Tongue (tissue), 2 donors: ENCODE data around the gene OR6N1. TPM values are rescaled to one million over a fixed set of nuclear protein-coding genes. Genes with fewer than 3 reads are reported as not detected.

Source experiments
- DNase-seq: peaks from one replicate; pipeline ENCODE4 v3.0.0-alpha.2; 2015
- total RNA-seq: library from RNA; depleted of rRNA; stranded (reverse); fragments of >200 nt; gene quantifications from one replicate; pipeline ENCODE4 v1.2.3, GENCODE V29; 2014

Gene OR6N1, protein sequence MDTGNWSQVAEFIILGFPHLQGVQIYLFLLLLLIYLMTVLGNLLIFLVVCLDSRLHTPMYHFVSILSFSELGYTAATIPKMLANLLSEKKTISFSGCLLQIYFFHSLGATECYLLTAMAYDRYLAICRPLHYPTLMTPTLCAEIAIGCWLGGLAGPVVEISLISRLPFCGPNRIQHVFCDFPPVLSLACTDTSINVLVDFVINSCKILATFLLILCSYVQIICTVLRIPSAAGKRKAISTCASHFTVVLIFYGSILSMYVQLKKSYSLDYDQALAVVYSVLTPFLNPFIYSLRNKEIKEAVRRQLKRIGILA
- total RNA-seq = not detected

DNA sequence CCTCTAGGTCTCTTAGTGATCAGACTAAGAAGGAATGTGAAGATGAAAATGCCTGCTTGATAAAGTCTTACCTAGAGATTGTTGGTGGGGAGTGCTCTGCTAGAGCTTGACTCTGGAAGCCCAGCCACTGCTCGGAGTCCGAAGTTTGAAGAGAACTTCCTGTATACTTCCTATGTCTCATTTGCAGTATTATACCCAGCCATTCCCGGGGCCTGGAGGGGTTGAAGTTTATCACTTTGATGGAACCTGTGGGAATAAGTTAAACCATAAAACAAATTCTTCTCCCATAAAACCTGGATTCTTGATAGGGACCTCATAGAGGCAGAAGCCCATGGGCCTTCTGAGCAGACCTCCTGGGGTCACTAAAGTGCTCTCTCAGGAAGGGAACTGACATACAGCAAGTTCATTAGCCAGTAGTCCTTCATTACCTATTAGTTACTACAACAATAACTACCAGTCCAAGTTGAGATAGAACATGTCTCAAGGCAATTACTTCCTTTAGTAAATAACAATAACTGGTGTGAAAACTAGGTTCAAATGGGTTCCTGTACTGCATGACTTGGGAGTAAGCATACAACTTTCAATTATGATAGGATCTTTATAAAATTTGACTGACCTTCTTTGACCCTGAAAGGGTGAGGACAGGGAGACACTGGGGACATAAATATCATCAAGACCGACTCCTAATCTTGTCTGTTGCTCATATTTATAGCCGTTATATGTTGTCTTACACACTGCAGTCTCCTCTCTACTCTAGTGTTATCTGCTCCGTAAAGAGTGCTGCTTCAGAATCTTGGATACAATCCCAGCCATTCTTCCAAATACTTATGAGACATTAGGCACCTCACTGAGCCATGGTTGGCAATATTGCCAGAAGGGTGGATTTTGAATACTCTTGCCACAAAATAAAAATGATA lies at the start of gene OR6N1:
OR6N1 (minus strand) TSS at position 246 of the 917 bp plus-strand sequence. CDS start 5,513 bp downstream, outside the sequence.
- no peak for DNase-seq

DNA sequence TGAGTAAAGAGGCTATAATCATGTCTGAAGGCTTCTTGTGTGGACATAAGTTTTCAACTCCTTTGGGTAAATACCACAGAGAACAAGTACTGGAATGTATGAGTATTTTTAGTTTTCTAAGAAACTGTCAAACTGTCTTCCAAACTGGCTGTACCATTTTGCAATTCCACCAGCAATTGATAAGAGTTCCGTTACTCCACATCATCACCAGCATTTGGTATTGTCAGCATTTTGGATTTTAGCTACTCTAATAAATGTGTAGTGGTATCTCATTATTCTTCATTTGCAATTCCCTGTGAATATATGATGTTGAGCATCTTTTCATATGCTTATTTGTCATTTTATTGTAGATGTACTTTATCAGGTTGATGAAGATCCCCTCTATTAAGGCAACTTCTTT lies 49.7 kb upstream of the OR6N1 start:
- no peak for DNase-seq

DNA sequence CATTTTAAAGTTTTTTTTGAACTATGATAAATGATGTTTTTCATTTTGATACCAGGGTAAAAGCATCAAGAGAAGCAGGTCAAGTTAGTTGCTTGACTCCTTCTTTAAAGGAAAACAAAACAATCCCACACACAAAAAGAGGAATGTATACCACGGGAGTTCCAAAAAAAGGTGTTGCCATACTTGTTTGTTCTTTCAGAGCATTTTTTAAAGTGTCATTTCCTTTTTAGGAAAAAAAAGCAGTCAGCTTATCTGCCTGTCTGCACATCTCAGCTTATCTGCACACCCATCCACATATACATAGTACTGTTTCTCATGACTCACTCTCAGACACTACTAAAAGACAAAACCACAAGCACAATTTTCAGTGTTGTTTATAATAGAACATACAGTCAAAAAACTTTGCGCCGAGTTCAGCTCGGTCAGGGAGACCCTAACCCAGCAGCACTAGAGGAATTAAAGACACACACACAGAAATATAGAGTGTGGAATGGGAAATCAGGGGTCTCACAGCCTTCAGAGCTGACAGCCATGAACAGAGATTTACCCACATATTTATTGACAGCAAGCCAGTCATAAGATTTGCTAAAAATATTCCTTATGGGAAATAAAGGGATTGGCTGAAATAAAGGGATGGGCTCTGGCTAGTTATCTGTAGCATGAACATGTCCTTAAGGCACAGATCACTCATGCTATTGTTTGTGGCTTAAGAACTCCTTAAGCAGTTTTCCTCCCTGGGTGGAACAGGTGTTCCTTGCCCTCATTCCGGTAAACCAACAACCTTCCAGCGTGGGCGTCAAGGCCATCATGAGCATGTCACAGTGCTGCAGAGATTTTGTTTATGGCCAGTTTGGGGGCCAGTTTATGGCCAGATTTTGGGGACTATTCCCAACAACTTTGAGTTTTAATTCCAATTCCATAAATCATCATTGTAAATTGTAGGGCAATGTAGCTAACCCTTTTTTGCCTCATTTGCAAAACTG lies 47.8 kb upstream of the OR6N1 start:
- no peak for DNase-seq

DNA sequence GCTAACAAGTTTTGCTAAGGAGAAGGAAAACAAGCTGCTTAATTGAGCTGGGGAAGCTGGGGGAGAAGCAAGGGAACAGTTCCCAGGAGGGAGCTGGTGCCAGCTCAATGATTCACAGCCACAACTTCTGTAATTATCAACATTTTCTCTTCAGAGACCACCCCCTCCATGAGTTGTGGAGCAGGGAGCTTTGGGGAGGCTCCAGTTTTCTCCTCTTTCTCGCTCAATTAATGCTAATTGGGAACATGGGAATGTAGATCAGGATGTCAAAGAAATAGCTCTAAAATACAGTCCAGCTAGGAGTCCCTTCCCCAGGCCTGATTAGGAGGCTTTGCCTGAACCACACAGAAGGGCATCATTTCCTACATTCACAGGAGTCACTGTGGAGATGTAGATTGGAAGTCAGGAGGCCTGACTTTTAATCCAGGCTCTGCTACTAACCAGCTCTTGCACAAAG lies 47.0 kb upstream of the OR6N1 start:
- DNase-seq = no peak

DNA sequence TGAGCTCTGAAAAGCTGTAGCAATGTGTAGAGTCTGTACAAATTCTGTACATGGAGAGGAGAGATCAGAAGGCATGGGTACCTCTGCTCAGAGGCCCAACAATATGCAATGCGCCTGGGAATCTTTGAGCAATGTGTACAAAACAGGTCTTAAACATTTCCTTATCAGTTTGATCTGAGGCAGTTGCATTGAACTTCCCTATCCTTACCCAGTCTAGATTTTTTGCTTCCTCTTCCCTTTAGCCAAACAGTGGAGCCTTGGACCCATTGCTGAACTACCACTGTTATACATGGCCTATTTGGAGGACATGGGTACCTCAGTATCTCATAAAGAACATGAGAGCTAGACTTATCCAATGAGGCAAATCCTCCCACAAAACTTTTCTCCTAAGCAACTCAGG lies 46.6 kb upstream of the OR6N1 start:
- no peak for DNase-seq

DNA sequence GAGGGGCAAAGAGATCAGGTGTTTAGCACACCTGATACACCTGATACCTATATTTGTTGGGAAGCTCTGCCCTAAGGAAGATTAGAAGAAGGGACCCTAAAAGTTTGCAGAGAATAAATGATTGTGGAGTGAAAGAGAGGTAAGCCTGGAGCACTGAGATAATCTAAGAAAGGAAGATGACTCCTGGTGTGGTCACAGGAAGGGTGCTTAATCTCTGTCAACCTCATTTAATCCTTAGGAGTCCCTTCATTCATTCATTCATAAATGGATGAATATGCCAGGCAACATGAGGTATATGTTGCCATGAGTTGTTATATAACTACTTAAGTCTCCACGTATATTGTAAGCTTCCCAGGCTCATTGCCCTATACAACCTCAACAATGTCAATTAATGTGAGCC lies 43.0 kb upstream of the OR6N1 start:
- DNase-seq = no peak

DNA sequence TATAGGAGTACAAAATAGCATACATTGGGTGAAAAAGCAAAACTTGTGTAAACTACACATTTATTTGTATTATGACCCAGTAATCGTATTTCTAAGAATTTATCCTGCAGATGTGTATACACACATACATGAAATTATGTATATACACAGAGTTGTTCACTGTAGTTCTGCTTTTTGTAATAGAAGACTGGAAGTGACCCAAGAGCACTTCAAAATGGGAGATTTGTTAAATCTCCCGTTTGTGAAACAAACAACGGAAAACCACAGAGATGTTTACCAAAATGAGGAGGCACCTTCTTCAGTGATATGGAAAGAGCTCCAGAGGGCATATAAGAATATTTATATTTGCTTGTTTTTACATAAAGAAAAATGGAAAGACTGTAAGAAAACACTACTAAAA lies 41.2 kb upstream of the OR6N1 start:
- peak; percentile 8 for DNase-seq

DNA sequence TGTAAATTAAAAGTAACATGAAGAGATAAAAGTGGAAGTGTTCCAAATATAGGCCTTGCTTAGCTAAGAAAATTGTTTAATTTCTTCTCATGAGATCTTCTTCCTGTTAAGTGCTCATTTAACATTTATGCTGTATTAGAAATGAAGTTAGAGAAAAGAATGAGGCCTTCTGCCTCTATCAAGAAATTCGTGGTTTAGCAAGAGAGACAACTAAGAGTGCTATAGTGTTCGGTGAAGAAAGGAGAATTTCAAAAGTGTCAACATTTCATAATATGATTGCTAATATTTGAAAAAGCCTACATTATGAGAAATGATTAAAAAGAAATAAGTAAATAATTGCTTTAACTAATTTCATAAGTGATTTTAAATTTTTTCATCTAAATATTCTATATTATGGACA lies 40.3 kb upstream of the OR6N1 start:
- no peak for DNase-seq

DNA sequence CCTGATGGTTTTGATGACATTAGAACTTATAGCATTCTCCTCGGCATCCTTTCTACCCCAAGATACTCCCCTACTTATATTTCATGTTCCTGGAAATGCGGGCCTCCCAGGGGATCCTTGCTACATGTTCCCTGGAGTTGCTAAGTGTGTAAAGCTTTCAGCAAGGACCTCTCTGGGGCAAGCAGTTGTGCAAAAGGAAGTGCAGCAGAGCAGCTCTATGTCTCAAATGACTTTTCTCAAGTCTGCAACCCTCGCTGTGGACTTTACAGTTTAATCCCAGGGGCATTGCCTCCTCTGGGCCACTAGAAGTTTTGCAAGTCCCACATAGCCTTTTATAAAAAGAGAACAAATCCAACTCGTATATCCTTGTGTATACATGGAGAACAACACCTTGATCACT lies 38.3 kb upstream of the OR6N1 start:
- no peak for DNase-seq

DNA sequence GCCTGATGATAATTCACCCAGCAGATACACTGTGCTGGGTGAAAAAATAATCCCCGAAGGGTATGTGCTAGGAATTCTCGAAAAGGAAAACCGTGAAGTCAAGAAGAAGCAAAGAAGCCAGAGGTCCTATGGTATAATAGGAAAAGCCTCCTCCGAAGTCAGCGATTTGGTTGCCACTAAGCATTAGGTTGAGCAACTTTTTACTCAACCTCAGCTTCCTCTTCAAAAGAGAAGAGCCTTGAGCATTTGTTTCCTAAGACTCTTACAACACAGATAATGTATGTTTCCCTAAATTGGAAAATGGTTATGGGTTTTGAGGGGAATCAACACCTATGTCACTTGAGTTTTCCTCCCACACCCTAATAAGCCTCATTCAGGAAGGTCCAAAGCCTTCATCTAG lies 37.9 kb upstream of the OR6N1 start:
- DNase-seq = no peak

DNA sequence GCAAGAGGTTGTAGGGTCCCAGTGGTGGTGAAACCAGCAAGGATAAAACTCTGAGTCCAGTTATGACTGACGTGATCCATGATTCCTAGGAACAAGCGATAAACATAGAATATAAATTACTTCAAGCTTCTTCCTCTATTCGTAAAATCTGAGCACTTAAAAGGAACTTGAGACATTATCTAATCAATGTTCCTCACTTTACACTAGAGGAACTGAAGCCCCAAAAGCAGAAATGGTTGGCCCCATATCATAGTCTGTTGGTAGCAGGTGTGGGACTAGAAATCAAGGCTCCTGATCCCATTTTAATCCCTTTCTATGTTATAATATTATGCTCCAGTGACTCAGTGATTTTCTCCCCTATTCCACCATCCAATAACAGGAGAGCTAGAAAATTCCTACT lies 37.3 kb upstream of the OR6N1 start:
- DNase-seq = no peak

DNA sequence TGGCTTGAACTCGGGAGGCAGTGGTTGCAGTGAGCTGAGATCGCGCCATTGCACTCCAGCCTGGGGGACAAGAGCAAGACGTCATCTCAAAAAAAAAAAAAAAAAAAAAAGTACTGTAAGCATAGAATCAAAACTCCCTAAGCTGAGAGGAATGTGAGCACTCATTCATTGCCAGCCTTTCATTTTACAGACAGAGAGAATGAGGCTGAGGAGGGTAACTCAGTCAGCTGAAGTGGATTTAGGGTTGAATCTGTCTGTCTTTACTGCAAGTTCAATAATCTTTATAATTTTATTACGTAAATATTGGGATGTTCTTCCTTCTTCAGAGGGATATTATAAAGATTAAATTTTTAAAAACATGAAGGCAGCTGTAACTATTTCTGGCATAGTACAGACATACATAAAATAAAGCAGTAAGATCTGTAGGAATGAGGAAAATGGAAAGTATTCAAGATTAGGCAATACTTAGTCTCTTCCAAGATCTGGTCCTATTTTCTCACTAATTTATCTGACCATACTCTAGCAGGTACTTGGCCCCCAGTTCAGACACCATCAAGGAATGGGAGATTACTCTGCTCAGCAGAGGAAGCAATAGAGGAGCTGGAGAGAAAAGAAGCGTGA lies 35.0 kb upstream of the OR6N1 start:
- no peak for DNase-seq

DNA sequence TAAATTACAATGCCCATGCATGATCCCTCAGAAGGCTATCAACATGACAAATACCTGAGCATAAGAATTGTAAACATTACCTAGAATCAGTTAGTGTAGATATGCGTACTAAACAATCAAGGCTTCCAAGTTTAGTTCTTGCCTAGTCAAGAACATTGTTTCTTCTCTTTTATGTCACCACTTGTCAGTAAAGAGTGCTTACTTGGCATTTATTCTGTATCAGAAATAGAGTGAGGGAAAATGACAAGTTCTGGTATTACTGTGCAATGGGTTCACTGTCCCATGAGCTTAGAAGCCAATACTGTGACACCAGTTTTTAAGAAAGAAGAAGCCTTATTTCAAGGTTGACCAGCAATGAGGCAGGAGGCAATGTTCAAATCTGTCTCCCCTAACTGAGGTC lies 31.7 kb upstream of the OR6N1 start:
- DNase-seq = no peak

DNA sequence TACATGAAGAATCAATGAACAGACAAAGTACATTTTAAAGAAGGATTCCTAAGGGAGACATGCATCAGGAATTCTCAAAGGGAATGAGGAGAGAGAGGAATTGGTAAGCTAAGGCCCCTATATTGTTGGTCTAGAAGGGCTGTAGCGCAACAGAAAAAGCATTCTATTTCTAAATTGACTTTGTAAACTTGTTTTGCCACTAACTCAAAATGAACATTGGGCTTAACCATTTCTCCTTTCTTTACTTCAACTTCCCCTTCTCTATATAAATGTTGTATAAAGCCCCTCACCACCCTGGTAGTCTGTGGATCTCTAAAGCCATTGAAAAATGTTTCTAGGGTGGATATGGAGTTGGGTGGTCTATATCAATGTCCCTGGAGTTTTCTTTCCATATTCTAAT lies 29.4 kb upstream of the OR6N1 start:
- no peak for DNase-seq

DNA sequence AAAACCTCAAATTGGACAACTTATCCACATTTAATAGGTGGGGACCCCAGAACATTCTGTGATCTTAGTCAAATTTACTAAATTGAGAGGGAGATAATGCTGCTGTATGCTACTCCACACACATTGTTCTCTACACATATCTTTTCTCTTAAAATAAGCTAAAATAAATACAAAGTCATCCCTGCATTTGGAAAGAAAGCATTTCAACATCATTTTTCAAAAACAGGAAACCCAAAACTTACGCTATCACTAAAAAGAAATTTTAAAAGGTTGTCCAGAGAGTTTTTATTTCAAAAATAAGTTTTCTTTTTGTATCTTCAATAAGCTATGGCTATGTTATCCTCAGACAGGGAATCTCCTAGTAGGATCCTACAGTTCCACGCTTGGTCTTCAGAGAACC lies 28.5 kb upstream of the OR6N1 start:
- DNase-seq = no peak

DNA sequence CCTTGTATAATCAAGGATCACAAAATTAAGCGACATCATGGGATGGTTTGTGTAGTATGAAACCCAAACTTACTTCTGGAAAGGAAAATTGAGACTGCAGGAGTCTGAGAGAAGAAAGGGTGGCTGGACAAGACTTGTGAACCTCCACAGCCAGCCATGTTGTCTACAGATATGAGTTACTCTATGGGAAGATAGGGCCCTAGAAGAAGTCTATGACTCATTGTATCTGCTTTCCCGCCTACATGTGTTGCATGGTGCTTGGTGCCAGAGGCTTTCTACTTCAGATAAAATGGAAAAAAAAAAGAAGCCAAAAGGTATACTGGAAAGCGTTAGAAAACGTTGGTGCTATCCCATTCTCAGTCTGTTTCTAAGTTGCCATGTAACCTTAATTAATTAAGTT lies 27.7 kb upstream of the OR6N1 start:
- no peak for DNase-seq

DNA sequence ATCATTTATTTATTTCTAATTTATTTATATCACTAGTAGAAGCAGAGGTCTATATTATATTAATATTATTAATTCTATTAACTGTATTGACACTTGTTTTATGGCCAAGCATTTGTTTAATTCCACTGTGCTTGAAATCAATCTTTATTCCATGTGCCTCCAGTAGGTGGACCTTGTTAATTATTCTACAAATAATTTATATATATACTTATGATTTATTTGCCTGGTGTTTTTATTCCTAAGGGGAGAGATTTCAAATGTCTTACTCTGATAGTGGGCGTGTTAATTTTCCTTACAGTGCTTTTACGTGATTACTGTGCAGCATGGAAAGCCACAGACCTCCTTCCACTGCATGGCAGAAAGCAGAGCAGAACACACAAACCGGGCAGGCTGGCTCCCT lies 26.5 kb upstream of the OR6N1 start:
- DNase-seq = no peak

DNA sequence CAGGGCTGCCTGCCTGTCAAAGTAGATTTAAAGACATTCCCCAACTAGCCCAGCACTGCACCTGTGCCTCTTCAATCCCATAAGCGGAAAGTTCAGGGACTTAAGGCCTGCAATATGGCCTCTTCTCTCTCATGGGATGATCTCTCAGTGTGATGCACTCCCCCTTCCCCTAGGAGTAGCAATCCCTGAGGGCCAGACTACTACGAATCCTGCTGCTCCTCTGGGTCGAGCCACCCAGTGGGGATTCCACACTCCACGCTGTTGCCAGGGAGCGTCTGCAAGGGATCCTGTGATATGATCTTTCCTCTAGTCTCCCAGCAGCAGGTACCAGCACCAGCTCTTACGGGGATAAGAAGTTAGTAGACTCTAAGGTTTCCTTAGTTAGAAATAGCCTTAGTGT lies 22.3 kb upstream of the OR6N1 start:
- DNase-seq = no peak

DNA sequence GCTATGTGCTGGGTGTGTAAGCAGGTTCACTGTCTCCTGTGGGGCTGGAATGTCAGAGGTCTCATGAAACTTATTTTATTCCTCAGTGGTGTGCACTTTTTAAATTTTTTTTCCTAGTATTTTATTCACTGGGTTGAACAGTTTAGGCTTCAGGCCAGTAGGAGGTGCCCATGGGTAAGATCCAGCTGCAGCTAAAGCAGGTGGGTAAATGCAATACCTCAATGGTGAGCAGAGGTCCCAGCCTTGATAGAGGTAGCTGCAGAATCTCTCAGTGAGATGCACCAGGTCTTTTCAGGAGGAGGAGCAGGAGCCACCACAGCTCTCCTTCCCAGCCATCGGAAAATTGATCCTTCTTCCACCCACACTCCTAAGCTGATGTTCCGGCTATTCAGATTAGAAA lies 21.6 kb upstream of the OR6N1 start:
- DNase-seq = no peak

DNA sequence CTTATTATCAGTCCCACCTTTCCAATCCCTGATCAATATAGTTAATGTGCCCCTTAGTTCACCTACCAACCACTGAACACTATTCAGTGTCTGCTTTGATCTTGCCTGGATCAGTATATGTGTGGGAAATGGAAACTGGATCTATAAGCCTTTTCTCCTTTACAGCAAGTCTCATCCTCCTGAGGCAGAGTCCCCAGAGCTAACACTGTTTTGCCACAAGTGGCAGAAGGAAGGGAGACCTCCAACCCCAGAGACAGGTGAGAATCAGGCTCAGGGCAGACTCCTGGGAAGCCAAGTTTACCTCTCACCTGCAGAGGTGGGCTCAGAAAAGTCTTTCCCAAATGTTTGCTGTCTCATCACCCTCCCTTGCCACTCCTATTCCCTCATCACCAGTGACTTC lies 9.1 kb upstream of the OR6N1 start, which contains the start of gene OR6N2:
OR6N2 (minus strand) TSS at position 101 of the 400 bp plus-strand sequence. CDS start 3,569 bp downstream, outside the sequence.
- no peak for DNase-seq

DNA sequence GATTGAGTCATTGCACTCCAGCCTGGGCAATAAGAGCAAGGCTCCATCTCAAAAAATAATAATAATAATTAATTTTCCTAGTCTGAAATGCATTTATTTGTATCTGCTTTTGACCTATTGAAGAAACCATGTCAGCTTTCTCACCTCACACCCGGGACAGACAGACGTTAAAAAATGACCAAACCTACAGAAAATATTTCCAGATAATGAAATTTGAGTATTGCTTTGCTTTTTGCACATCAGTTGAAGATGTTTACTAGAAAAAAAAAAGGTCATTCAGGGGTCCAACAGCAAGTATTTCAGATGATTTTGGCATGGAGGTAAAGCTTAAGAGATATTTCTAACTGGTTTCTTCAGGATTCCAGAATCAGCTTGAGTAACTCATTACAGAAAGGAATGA lies 17.6 kb downstream of the OR6N1 start, which contains the start of gene OR6K6:
OR6K6 (plus strand) TSS at position 301 of the 400 bp plus-strand sequence. CDS start 168 bp downstream, outside the sequence.
- no peak for DNase-seq
